Measurements from ENCODE around the gene TRPM3. TPM values are rescaled to one million over a fixed set of nuclear protein-coding genes. Genes with fewer than 3 reads are reported as not detected.

The TRPM3 gene
- total RNA-seq, 1 donor from 2014 or later: not detected

GRCh38 chr9:70581214-70581954 is 540.0 kb downstream of the TRPM3 start:
- H3K27me3 Mint-ChIP-seq: no peaks in the 10 kb centered on the region
- CTCF ChIA-PET: interaction anchor here (1.5 kb wide), 1 partner anchor 21 kb away, joined by 7 read pairs; no protein-coding TSS in a partner anchor
- TF ChIP-seq, protein P1, sequence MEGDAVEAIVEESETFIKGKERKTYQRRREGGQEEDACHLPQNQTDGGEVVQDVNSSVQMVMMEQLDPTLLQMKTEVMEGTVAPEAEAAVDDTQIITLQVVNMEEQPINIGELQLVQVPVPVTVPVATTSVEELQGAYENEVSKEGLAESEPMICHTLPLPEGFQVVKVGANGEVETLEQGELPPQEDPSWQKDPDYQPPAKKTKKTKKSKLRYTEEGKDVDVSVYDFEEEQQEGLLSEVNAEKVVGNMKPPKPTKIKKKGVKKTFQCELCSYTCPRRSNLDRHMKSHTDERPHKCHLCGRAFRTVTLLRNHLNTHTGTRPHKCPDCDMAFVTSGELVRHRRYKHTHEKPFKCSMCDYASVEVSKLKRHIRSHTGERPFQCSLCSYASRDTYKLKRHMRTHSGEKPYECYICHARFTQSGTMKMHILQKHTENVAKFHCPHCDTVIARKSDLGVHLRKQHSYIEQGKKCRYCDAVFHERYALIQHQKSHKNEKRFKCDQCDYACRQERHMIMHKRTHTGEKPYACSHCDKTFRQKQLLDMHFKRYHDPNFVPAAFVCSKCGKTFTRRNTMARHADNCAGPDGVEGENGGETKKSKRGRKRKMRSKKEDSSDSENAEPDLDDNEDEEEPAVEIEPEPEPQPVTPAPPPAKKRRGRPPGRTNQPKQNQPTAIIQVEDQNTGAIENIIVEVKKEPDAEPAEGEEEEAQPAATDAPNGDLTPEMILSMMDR (IDR thresholded peaks at IDR 0.05): no peak
- peaks cover 6% of the 10 kb centered on the region for H3K4me1 Mint-ChIP-seq
- H3K27ac Mint-ChIP-seq: no peak overlapping the region
- H3K4me3 Mint-ChIP-seq: no peak overlapping the region
- ATAC-seq (ENCODE audit: low read depth) (no peak), DNase-seq (no peak)
- POLR2A ChIA-PET: no interaction called here
- H3K9me3 Mint-ChIP-seq: no peaks in the 10 kb centered on the region
- intact Hi-C loops (cut with micrococcal nuclease): no loop called here
- no peaks in the 10 kb centered on the region for H3K36me3 Mint-ChIP-seq (ENCODE audit: low read depth)

- H3K9me3 Mint-ChIP-seq: no peaks in the 10 kb centered on the region
- CTCF ChIA-PET: no interaction called here
- no peaks in the 10 kb centered on the region for H3K27me3 Mint-ChIP-seq
- H3K27ac Mint-ChIP-seq: no peak overlapping the region
- H3K36me3 Mint-ChIP-seq (ENCODE audit: low read depth): no peaks in the 10 kb centered on the region
- no peak overlapping the region for H3K4me3 Mint-ChIP-seq
- no peak for ATAC-seq (ENCODE audit: low read depth)
- H3K4me1 Mint-ChIP-seq: peaks cover 6% of the 10 kb centered on the region
- intact Hi-C loops (cut with micrococcal nuclease): no loop called here
- TF ChIP-seq, protein P1 (IDR thresholded peaks at IDR 0.05): no peak
- DNase-seq: no peak
- POLR2A ChIA-PET: no interaction called here
Measured at GRCh38 chr9:70580606-70581195, 540.7 kb downstream of the TRPM3 start.

GRCh38 chr9:70579686-70580085 is 541.7 kb downstream of the TRPM3 start:
- ATAC-seq (ENCODE audit: low read depth) (no peak), DNase-seq (no peak)
- Mint-ChIP-seq H3K9me3 (no peaks in the 10 kb centered on the region), H3K27ac (no peak overlapping the region), H3K4me1 (peaks cover 6% of the 10 kb centered on the region), H3K27me3 (no peaks in the 10 kb centered on the region), H3K36me3 (ENCODE audit: low read depth) (no peaks in the 10 kb centered on the region), H3K4me3 (no peak overlapping the region)
- CTCF ChIA-PET: no interaction called here
- intact Hi-C loops (cut with micrococcal nuclease): no loop called here
- TF ChIP-seq, protein P1 (IDR thresholded peaks at IDR 0.05): no peak
- POLR2A ChIA-PET: no interaction called here

- ATAC-seq (ENCODE audit: low read depth) (no peak), DNase-seq (no peak)
- TF ChIP-seq, protein P1 (IDR thresholded peaks at IDR 0.05): no peak
- Mint-ChIP-seq H3K27me3 (no peaks in the 10 kb centered on the region), H3K4me3 (no peak overlapping the region), H3K36me3 (ENCODE audit: low read depth) (no peaks in the 10 kb centered on the region), H3K4me1 (peaks cover 6% of the 10 kb centered on the region), H3K9me3 (no peaks in the 10 kb centered on the region), H3K27ac (no peak overlapping the region)
- intact Hi-C loops (cut with micrococcal nuclease): no loop called here
- ChIA-PET CTCF (no interaction called here), POLR2A (no interaction called here)
Measured at GRCh38 chr9:70578720-70579119, 542.7 kb downstream of the TRPM3 start.

DNA sequence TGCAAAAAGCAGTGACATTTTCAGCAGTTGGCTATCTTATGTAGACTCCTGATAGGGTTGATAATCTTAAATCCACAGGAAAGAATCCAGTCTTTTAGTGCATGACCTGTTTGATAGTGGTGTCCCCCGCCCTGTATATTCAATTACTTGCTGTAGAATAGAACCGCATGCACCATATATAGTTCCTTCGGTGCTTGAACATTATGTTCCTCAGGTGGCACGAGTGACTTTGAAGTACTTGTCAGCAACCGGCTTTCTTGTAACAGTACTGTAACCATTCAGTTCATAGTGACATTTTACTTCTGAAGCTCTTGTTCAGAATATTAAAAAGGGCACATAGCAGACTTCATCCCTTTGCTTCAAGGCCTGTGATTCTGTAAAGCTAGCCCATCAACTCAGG is 543.8 kb downstream of the TRPM3 start:
- no peaks in the 10 kb centered on the region for H3K27me3 Mint-ChIP-seq
- ChIA-PET POLR2A (interaction anchor here (0.6 kb wide), 1 partner anchor 179 kb away, joined by 11 read pairs; no protein-coding TSS in a partner anchor), CTCF (no interaction called here)
- no peak overlapping the region for H3K4me3 Mint-ChIP-seq
- no peak overlapping the region for H3K27ac Mint-ChIP-seq
- H3K9me3 Mint-ChIP-seq: no peaks in the 10 kb centered on the region
- no peaks in the 10 kb centered on the region for H3K36me3 Mint-ChIP-seq (ENCODE audit: low read depth)
- TF ChIP-seq, protein P1 (IDR thresholded peaks at IDR 0.05): no peak
- peaks cover 6% of the 10 kb centered on the region for H3K4me1 Mint-ChIP-seq
- ATAC-seq (ENCODE audit: low read depth) (no peak), DNase-seq (no peak)
- intact Hi-C loops (cut with micrococcal nuclease): no loop called here

Measured in activated B cell treated with CpG ODN at 0.5 μM for 24 hours (primary cell).